GM12873 (cell line): ENCODE measurements around the gene RNF19B.

Experiments used
- TF ChIP-seq, protein P1 (sequence below): IDR thresholded peaks from 2 replicates; pipeline ENCODE4 v1.5.1; 2012; ENCODE audit warnings: low read depth, mild to moderate bottlenecking, moderate library complexity, low read length, control low read depth; ENCODE audit not compliant: insufficient read depth; ENCODE audit errors: missing control alignments

The RNF19B gene

DNA sequence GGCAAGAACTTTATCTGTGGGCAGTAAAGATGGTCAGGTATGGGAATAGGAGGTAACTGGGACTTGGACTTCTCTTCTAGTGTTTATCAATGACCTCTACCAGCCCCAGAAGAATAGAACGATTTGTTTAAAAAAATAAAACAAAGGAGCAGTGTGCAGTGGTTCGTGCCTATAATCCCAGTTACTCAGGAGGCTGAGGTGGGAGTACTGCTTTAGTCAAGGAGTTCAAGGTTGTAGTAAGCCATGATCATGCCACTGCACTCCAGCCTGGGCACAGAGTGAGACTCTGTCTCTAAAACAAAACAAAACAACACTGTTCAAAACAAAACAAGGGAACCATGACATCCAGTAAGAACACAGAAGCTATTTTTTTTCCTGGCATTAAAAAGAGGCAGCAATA is 4.3 kb downstream of the RNF19B start:
- TF ChIP-seq, protein P1, sequence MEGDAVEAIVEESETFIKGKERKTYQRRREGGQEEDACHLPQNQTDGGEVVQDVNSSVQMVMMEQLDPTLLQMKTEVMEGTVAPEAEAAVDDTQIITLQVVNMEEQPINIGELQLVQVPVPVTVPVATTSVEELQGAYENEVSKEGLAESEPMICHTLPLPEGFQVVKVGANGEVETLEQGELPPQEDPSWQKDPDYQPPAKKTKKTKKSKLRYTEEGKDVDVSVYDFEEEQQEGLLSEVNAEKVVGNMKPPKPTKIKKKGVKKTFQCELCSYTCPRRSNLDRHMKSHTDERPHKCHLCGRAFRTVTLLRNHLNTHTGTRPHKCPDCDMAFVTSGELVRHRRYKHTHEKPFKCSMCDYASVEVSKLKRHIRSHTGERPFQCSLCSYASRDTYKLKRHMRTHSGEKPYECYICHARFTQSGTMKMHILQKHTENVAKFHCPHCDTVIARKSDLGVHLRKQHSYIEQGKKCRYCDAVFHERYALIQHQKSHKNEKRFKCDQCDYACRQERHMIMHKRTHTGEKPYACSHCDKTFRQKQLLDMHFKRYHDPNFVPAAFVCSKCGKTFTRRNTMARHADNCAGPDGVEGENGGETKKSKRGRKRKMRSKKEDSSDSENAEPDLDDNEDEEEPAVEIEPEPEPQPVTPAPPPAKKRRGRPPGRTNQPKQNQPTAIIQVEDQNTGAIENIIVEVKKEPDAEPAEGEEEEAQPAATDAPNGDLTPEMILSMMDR, result no peak

DNA sequence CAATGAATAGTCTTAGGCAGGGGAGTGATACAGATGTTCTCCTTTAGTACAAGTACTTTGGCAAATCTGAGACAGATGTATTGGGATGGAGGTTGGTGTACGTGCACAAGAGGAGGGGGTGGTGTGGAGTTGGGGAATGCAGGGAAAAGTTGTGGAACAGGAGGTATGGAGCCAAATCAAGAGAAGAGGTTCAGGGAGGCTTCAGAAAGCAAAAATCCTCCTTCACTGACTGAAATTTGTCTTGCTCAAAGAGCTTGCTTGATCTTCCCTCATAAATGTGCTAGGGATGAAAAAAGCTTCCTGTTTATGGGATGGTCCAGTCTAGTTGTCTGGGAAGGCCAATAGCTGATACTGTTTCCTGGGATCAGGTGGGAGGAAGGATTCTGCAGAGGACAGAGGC is 5.8 kb downstream of the RNF19B start:
- TF ChIP-seq, protein P1, result no peak

DNA sequence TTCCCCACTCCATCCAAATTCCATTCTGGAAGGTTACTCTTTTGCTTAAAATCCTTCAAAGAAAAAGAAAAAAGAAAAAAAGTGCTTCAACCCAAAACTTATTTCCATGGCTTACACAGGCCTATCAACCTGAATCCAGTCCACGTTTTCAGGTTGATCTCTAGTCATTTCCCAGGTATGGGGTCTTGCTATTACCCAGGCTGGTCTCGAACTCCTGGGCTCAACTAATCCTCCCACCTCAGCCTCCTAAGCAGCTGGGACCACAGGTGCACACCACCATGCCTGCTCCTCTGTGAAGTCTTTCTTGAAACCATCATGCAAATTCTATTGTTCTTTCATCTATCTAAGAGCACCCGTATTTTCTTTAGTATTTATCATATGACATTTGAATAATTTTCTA is 7.6 kb downstream of the RNF19B start:
- TF ChIP-seq, protein P1, result no peak

DNA sequence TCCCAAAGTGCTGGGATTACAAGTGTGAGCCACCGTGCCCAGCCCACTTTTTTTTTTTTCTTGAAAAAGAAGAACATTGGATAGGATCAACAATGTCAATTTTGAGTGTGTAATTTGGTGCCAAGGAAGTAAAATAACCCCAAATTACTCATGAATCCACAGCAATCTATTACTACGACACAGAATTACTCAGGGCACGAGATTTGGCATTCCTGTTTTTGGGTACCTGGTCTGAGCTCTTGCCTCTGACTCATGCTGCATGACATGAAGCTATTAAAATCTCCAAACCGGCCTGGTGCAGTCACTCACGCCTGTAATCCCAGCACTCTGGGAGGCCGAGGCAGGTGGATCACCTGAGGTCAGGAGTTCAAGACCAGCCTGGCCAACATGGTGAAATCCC is 10.4 kb downstream of the RNF19B start:
- TF ChIP-seq, protein P1, result no peak

DNA sequence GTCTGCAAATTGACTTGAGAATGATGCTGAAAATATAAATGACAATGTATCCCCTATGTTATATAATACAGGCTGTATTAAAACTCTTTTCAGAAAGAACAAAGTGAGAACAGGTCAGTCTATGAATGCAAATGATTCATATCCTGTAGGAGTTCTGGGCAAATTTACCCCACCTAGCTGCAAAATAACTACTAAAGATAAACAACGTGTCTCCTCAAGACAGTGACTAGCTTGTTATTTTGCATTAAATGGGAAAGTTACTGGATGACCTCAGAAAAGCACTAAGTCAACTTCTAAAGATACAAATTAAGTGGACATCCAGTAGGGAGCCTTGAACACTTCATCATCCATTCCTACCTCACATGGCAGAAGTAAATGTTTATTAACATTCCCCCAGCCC is 11.1 kb downstream of the RNF19B start:
- TF ChIP-seq, protein P1, result no peak

DNA sequence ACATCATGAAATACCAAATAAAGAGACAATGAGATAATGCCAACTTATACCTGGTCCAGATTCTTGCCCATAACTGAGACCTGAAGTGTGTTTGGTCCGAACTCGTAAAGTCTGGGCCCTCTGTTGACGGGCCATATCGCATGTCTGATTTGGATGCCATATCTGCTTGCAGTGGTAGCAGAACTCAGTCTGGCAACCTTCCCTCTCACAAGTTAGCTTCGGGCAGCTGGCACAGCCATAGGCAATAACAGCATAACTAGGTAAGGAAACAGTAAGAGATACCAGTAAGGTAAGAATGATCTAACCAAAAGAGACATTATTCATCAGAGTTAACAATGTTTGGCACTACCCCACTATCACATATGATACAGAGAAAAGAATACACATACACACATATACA is 15.1 kb downstream of the RNF19B start:
- TF ChIP-seq, protein P1, result no peak

DNA sequence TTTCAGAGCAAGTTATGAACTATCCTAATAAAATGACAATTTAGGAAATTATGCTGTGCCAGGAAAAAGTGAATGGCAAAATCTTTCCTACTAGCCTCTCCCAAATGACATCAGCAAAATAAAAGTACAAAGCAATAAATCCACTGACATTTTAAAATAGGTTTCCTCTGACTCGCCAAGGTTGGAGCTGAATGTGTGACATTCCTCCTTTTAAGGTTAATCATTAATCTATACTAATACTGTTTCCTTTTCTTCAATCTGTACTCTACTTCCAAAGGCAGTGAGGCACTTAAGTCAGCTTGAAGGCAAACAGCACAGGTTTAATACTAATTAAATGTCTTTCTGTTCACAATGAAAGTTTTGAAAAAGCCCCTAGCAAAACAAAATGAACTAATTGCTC is 15.7 kb downstream of the RNF19B start:
- TF ChIP-seq, protein P1, result no peak

DNA sequence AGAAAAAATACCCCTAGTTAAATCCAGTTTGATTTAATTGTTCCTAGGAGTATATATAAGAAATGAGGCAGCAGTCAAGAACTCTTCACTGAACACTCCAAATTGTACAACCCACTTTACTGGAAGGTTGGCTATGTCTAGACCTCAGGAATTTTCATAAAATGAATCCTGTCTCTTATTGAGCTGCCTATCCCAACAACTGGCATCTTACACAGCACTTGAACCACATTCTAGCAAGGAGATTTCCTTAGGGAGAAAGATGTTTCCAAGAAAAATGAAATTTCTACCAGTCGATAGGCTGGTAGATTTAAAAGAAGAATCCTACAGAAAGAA is 16.3 kb downstream of the RNF19B start:
- TF ChIP-seq, protein P1, result no peak
